GM12874 (cell line): ENCODE results near the gene SCN8A.

Source experiments
- TF ChIP-seq, protein P1 (sequence below): IDR thresholded peaks from 2 replicates; pipeline ENCODE4 v1.5.1; 2011; ENCODE audit warnings: low read depth, mild to moderate bottlenecking, control low read depth, low read length, moderate library complexity; ENCODE audit not compliant: insufficient read depth

Gene SCN8A

DNA sequence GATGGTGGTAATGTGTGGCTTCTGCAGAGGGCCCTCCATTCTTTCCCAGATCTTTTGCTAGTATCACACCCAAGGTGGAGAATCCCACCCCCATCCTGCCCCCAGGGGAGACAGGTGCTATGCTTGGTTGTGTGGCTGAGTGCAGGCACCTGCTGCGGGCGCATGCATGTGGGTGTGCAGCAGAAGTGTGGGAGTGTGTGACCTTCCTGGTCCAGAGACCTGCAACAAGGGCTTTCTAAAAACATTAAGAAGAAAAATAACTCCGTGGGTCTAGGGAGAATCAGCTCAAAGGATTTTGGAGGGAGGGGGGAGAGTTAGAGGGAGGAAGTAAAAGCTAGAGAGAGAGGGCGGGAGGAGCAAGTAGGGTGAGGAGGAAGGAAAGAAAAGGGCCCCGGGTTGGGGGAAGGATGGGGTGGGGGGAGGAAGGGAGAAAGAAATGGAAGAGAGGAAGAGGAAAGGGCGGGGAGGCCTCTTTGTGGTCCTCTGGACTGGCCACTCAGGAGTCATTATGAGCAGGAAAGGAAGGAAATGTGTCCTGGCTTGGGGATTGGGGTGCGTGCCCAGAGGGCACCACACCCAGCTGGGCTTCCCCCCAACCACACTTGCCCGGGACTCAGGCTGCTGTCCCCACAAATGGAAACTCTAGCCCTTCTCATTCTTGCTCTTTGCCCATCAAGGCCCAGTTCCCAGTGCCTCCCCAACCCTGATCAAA lies 260.5 kb downstream of the SCN8A start:
- TF ChIP-seq, protein P1, sequence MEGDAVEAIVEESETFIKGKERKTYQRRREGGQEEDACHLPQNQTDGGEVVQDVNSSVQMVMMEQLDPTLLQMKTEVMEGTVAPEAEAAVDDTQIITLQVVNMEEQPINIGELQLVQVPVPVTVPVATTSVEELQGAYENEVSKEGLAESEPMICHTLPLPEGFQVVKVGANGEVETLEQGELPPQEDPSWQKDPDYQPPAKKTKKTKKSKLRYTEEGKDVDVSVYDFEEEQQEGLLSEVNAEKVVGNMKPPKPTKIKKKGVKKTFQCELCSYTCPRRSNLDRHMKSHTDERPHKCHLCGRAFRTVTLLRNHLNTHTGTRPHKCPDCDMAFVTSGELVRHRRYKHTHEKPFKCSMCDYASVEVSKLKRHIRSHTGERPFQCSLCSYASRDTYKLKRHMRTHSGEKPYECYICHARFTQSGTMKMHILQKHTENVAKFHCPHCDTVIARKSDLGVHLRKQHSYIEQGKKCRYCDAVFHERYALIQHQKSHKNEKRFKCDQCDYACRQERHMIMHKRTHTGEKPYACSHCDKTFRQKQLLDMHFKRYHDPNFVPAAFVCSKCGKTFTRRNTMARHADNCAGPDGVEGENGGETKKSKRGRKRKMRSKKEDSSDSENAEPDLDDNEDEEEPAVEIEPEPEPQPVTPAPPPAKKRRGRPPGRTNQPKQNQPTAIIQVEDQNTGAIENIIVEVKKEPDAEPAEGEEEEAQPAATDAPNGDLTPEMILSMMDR = no peak

DNA sequence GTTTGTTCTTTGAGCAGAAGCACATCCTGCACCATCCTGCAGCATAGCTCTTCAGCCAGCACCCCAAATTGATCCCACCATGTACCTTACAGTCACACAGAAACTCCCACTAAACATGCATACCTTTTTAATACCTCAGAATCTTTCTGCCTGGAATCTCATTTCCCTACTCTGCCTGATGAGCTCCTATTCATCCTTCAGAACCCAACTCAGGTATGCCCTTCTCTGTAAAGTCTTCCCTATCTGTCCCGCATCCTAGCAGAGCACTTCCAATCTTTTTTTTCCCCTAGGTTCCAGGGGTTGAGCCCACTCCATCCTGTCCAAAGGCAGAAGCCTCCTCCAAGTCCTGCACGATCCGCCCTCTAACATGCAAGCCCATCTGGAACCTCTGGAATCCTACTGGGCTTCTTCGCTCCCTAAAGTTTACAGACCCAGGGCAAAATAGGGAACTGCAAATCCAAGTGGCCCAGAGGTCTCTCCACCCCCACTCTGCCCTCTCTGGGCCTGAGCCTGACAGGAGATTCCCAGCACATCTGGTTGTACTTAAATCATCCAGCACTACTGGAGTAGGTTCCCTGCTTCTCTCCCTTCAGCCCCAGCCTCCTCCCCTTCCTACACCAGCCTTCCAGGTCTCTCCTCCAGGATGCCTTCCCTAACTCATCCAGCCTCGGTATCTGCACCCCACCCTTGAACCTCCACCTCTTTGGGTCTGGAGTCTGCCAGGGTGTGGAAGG lies 261.5 kb downstream of the SCN8A start:
- TF ChIP-seq, protein P1 = no peak

DNA sequence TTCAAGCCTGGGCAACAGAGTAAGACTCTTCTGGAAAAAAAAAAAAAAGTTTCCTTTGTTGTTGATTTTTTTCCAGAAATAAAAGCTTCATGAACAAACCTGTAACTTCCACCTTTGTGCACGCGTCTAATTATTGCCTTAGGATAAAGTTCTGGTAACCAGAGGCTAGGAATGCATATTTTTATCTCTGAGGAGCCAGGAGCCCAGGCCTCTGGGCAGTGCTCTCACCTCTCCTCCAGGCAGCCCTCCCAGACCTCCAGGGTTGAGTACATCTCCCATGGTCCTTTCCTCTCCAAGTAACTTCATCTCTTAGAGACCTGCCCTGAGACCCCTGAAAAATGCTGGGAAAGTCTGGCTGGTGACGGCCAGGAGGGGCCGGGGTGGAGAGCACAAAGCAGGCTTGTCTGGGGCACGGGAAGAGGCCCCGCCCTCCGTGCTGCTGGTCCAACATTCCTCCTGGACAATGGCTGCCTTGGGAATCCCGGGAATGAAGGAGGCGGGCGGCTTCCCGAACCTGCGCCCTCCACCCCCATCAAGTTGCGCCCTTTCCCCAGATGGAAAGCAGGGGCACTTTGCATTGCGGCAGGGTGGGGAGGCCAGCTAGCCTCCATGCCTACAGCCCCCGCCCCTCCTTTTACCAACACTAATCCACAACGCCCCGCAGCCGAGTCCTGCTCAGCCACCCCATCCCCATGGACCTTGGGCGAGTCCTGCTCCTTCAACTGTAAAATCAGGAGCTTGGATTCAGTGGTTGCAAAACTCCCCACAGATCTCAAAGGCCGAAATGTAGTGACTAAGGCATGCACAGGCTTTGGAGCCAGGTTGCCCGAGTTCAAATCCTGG lies 264.8 kb downstream of the SCN8A start:
- TF ChIP-seq, protein P1 = no peak

DNA sequence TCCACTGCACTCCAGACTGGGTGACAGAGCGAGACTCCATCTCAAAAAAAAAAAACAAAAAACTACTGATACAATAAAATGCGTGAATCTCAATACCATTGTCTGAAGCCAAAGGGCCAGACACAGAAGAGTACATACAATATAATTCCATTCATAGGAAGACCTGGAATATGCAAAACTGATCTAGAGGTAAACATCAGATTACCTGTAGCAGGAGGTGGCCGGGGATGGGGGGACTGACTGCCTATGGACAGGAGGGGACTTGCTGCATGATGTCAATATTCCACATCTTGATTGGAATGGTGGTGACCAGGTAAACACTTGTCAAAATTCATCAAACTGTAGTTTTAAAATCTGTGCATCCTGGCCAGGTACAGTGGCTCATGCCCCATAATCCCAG lies 270.0 kb downstream of the SCN8A start:
- TF ChIP-seq, protein P1 = no peak
